ENCODE results near the gene TMEM229A.
"Not testable (repeated sequence)": the region's sequence is repeated elsewhere in the genome, so short reads cannot be mapped to it uniquely, and the experiment has no call there.

TMEM229A gene

GRCh38 chr7:124032369-124033094 lies at the start of gene TMEM229A:
TSS of gene TMEM229A (minus strand) at chr7:124033067. CDS start at chr7:124033003, 64 bp downstream.
- no peak for DNase-seq (ENCODE audit: low spot score)

DNA sequence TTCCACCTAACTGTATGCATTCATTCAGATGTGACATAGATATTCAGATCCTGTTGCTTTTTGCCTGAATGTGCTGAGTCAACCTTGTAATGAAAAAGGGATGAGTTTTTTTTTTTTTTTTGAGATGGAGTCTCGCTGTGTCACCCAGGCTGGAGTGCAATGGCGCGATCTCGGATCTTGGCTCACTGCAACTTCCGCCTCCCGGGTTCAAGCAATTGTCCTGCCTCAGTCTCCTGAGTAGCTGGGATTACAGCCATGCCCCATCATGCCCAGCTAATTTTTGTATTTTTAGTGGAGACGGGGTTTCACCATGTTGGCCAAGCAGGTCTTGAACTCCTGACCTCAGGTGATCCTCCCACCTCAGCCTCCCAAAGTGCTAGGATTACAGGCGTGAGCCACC lies 49.4 kb upstream of the TMEM229A start:
- not testable (repeated sequence) for DNase-seq (ENCODE audit: low spot score)

GRCh38 chr7:124077546-124077945 lies 44.7 kb upstream of the TMEM229A start:
- no peak for DNase-seq (ENCODE audit: low spot score)

- DNase-seq (ENCODE audit: low spot score): no peak
Measured at GRCh38 chr7:124076841-124077240, 44.0 kb upstream of the TMEM229A start.

- no peak for DNase-seq (ENCODE audit: low spot score)
Measured at GRCh38 chr7:124074007-124074406, 41.1 kb upstream of the TMEM229A start.

DNA sequence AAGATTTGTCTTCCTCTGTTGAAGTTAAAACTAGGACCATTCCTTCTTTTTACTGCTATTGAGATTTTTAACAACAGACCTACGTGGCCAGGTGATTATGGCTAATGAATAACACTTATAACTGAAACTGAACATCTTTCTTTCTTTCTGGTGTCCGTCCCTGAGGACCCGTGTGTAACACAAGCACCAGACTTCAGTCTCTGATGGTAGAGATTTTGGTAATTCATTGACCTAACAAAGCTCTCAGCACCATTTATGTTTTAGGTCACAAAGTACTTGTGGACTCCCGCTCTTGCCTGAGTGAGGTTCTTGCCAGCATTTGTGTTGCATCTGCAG lies 40.4 kb upstream of the TMEM229A start:
- no peak for DNase-seq (ENCODE audit: low spot score)

- no peak for DNase-seq (ENCODE audit: low spot score)
Measured at GRCh38 chr7:124072603-124073309, 39.9 kb upstream of the TMEM229A start.

DNA sequence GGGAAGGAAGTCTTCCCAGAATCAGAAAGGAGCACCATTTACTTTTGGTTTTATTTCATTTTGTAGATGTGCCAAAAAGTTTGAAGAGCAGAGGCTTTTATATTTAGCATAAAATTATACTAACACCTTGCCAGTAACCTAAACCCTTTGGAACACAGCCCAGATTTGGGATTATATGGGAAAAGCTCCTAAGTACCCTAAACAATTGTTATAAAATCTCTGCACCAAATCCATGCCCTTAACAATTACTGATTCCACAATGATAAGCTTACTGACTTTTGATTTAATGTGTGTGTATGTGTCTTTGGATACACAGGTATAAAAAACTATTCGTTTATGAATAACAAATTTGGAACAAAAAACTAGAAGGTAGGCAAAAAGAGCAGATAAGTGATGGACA lies 39.0 kb upstream of the TMEM229A start:
- DNase-seq (ENCODE audit: low spot score): no peak

DNA sequence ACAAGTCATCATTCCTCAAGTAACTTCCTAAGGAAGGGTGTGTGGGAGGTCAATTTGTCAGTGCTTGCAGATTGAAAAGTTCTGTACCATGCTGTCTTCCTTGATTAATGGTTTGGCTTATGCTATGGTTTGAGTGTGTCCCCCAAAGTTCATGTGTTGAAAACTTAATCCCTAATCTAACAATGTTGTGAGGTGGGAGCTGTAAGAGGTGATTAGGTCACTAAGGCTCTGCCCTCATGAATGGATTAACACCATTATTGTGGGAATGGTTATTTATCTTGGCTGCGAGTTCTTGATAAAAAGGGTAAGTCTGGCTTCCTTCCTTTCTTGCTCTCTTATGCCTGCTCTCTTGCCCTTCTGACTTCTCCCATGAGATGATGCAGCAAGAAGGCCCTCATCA lies 29.3 kb upstream of the TMEM229A start:
- no peak for DNase-seq (ENCODE audit: low spot score)

DNA sequence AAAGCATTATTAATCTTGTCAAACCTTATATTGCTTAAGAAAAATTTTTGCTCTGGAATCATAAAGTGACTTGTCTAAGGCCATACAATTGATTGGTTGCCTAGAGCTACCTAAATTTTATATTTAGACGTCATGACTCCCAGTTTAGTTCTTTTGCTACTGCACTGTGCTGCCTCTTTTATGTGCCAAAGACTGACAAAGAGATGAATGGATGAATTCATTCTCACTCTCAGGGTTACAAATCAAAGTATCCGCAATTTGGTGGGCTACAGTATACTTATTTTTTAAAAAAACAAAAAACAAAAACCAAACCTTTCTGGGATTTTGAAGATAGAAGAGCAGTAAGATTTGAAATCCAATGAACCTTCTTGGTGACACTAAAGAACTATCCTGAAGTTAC lies 27.7 kb upstream of the TMEM229A start:
- no peak for DNase-seq (ENCODE audit: low spot score)

DNA sequence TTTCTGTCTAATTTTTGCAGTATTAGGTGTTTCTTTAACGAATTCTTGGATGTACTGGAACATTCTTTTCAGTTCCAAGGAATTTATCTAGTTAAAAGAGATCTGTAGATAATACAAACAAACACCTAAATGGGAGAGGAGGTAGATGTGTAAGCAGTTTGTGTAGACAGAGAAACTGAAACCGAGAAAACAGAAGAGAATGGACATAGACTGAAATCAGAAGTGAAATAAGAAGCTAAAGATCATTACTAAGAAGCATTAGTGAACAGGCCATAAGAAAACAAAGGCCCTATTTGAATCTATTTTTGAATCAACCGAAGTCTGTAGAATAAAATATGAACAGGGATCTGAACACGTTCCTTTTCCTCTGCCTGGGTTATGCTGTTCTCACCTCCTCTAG lies 26.5 kb upstream of the TMEM229A start:
- no peak for DNase-seq (ENCODE audit: low spot score)

- no peak for DNase-seq (ENCODE audit: low spot score)
Measured at GRCh38 chr7:124058515-124058914, 25.6 kb upstream of the TMEM229A start.

- DNase-seq (ENCODE audit: low spot score): no peak
Measured at GRCh38 chr7:124057872-124058271, 25.0 kb upstream of the TMEM229A start.

DNA sequence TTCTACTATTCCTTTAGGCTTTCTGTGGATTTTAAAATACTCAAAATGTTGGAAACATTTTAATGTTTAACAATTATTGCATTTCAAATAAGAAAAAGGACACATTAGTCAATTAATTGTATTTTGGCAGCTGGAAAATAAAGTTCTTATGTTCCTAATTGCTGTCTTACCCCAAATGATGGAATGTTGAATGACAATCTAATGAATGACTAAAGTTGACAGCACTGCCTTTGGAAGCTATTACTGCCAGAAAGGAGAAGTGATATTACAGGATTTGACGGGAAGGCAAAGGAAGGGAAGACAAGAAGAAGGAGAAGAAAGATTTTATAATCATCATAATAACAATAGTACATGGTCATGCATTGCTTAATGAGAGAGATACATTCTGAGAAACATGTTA lies 23.4 kb upstream of the TMEM229A start:
- DNase-seq (ENCODE audit: low spot score): no peak

DNA sequence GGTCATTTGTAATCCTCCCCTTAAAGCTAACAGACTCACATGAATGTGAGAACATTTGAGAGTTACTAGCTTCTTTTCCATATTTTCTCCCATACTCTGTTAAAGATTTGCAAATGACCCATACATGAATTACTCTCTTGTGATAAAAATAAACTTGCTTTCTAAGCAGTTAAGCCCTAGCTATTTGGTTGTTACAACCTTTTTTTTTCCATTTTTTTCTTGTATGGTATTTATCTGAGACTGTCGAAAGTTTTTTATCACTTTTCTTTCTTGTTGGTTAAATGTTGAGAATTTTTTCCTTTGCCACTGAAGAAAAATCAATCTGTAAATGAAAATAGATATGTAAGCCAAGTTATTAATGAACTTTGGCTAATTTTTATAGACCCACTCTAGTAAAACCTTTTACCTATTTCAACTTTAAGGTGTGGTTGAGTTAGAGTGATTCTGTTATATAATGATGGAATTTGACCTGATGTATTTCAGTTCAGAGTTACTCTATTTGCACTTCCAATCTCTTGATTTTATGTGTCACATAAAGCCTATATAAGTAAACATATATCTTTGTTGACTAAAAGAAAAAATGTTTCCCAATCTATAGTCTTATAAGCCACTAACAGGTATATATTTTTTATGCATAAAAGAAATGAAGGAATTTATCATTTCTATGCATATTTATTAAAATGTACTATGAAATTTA lies 19.0 kb upstream of the TMEM229A start:
- DNase-seq (ENCODE audit: low spot score): no peak

- no peak for DNase-seq (ENCODE audit: low spot score)
Measured at GRCh38 chr7:124042826-124043225, 10.0 kb upstream of the TMEM229A start.

- DNase-seq (ENCODE audit: low spot score): no peak
Measured at GRCh38 chr7:124041439-124041838, 8.6 kb upstream of the TMEM229A start.

DNA sequence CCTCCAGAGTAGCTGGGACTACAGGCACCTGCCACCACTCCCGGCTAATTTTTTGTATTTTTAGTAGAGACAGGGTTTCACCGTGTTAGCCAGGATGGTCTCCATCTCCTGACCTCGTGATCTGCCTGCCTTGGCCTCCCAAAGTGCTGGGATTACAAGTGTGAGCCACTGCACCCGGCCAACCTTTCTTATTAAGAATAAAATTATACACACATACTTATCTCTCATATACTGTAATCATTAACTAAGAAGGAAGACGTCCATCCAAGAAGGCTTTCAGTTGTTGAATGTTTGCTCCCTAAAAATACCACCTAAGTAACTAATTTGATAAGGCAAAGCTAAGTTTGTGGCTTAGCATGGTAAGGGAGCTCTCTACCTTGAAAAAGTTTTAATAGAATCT lies 5.0 kb upstream of the TMEM229A start:
- DNase-seq (ENCODE audit: low spot score): not testable (repeated sequence)

DNA sequence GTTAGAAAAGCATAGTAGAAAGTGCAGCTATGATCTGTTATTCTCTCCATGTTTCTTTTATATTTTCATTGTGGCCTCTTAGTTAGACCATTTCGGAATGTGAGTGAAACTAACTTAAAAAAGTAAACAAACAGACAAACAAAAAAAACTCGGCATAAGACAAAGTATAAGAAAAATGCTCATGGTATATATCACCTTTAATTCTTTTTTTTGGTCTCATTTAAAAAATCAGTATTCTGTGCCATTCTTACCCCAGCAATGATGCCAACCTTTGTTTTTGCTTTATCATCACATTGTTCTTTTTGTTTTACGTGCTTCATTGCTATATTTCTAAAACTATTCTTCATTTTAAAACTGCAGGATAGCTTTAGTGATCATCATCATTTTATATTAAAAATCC lies 2.8 kb upstream of the TMEM229A start:
- DNase-seq (ENCODE audit: low spot score): no peak

GRCh38 chr7:124034754-124035100 lies 1.9 kb upstream of the TMEM229A start:
- no peak for DNase-seq (ENCODE audit: low spot score)

DNA sequence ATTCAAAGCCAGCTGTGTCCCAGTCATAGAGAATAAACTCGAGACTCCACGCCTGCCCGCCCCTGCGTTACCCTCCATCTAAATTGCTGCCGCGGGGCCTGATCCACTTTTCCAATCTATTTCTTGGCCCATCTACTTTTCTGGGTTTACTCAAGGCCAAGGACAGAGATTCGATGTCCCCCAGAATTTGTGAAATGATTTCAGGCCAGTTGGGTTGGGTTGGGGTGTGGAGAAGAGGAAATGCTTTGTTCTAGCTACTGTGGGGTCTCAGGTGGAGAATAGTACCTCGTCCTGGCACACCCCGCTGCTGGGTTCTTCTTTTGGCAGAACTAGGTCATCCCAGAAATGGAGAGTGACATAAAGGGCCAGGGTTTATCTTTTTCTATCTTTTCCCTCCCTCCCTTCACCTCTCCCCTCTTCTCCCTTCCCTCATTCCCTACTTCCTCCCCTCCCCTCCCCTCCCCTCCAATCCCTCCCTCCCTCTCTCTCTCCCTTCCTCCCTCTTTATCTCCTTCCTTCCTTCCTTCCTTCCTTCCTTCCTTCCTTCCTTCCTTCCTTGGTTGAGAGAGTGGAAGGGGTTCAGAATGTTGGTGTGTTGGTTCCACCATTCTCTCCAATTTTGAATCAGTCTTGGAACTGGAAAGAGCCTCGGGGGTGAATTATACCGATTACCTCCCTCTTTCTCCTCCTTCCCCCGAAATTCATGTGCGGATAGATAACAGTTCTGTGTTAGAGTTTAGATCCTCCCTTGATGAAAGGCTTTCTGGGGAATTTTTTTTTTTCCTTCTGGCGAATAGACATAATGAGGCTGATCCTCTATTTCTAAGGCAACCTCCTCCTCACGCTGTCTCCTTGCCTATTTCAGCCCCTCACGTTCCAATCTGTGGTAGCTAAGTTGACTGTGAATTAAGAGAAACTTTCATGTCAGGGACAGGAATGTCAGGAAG lies 1.2 kb upstream of the TMEM229A start:
- no peak for DNase-seq (ENCODE audit: low spot score)

DNA sequence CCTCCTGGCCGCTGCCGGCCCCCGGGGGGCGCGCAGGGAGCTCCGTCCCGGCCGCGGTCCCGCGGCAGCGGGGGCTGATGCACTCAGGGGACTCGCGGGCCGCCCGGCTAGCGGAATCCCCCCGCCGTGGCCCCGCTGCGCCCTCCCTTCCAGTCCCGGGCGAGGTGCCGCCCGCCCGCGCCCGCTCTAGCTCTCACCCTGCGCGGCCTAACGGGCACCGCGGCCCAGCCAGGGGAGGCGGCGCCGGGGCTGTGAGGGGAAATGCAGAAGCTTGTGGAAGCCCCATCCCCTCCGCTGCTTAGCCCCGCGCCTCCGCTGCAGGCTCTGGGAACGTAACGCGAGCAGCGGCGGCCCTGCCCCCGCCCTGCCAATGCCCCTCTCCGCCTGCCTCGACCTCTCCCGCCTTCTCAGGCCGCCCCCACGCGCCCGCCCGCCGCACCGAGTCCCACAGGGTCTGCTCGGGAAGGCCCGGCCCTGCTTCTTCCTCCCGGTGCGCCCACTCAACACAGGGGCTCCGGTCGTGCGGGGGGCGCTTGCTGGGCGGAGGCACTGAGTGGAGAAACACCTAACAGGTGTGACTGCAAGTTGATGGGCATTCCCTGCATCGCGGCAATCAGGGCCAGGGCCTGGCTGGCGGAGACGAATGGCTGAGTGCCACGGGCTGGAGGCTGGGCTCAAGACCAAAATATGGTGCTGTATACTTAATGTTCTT lies 384 bp upstream of the TMEM229A start:
- DNase-seq (ENCODE audit: low spot score): no peak
